LNCaP clone FGC (cell line): Measurements from ENCODE around the gene TLR7.

Source experiments
- DNase-seq: peaks from one replicate; pipeline ENCODE4 v3.0.0-alpha.2; 2011; ENCODE audit warnings: low read depth
- H3K4me3 ChIP-seq: 2 replicates; pipeline ENCODE4 v1.5.1; 2011; ENCODE audit warnings: mild to moderate bottlenecking, low read depth, low read length, control low read depth
- TF ChIP-seq, protein P1 (sequence below): IDR thresholded peaks from 2 replicates; pipeline ENCODE4 v1.5.1; 2012; ENCODE audit warnings: mild to moderate bottlenecking; ENCODE audit not compliant: control insufficient read depth, insufficient read depth; ENCODE audit errors: extremely low read depth

TLR7 gene

DNA sequence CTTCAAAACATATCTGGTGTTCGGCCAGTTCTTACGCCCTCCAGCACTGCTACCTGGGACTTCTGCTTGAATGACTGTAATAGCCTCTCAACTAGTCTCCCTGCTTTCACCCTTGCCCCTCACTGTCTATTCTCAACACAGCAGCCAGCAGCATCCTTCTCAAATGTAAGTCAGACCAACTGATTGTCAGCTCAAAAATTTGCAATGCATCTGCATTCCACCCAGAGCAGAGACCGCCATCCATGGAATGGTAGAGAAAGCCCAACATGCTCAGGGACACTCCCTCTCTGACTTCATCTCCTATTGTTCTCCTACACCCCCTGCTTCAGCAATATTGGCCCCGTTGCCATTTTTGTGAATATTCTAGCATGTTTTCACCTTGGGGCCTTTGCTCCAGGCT lies 5.9 kb downstream of the TLR7 start:
- TF ChIP-seq, protein P1, sequence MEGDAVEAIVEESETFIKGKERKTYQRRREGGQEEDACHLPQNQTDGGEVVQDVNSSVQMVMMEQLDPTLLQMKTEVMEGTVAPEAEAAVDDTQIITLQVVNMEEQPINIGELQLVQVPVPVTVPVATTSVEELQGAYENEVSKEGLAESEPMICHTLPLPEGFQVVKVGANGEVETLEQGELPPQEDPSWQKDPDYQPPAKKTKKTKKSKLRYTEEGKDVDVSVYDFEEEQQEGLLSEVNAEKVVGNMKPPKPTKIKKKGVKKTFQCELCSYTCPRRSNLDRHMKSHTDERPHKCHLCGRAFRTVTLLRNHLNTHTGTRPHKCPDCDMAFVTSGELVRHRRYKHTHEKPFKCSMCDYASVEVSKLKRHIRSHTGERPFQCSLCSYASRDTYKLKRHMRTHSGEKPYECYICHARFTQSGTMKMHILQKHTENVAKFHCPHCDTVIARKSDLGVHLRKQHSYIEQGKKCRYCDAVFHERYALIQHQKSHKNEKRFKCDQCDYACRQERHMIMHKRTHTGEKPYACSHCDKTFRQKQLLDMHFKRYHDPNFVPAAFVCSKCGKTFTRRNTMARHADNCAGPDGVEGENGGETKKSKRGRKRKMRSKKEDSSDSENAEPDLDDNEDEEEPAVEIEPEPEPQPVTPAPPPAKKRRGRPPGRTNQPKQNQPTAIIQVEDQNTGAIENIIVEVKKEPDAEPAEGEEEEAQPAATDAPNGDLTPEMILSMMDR = no peak
- no peak for DNase-seq
- H3K4me3 ChIP-seq = no peak overlapping the region

DNA sequence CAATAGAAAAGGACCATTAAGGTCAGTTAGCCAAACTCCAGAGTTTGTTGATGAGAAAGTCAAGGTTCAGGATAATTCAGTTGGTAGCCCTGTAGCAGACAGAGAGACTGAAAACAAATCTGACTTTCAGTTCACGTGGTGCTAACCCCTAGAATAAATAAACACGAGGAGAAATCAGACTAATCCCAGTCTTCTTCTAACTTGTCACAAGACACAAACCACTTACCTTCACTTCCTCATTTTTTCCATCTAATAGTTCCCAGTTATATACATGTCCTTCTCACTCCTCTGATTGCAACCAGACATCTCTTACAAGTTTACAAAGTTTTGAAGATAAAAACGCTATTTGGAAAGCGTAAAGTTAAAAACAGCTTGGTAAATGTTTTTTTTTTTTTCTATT lies 7.7 kb downstream of the TLR7 start:
- TF ChIP-seq, protein P1 = no peak
- DNase-seq = no peak
- no peak overlapping the region for H3K4me3 ChIP-seq

DNA sequence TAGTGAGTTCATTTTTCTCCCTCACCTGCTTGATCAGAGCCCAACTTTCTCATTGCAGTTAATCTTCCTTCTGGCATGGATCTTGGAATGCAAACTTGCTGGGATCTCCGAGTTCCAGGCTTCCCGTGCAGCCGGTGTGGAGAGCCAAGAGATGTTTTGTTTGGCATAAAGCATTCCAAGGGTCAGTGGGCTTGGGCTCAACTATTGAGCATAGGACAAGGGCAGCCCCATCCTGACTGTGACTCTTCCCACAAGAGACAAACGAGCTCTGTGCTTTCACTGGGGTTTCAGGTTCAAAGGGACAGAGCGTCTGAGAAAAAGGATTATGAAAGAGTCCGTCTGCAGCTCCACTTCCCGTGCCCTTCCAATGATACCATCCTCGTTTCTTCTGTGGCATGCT lies 10.5 kb downstream of the TLR7 start:
- DNase-seq = peak; percentile 79
- TF ChIP-seq, protein P1 = no peak
- no peak overlapping the region for H3K4me3 ChIP-seq

GRCh38 chrX:12878536-12878935 lies 11.7 kb downstream of the TLR7 start:
- TF ChIP-seq, protein P1 = no peak
- DNase-seq = no peak
- no peak overlapping the region for H3K4me3 ChIP-seq

DNA sequence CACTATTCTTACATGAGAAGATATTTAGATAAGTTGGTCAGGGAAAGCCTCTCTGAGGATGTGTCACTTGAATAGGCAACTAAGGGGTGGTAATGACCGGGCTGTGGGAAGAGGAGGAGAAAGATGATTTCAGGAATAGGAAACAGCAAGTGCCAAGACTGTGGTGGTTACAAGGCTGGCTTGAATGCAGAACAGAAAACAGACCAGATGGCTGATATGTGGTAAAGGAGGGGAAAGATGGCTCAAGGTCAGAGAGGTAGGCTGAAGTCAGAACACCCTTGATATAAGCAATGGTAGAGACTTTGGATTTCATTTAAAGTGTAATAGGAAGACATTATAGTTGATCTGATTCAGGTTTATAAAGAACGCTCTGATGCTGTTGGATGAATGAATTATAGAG lies 15.0 kb downstream of the TLR7 start:
- TF ChIP-seq, protein P1 = no peak
- DNase-seq = no peak
- H3K4me3 ChIP-seq = no peak overlapping the region

DNA sequence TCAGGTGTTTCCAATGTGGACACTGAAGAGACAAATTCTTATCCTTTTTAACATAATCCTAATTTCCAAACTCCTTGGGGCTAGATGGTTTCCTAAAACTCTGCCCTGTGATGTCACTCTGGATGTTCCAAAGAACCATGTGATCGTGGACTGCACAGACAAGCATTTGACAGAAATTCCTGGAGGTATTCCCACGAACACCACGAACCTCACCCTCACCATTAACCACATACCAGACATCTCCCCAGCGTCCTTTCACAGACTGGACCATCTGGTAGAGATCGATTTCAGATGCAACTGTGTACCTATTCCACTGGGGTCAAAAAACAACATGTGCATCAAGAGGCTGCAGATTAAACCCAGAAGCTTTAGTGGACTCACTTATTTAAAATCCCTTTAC lies 18.6 kb downstream of the TLR7 start:
- H3K4me3 ChIP-seq = no peak overlapping the region
- DNase-seq = no peak
- TF ChIP-seq, protein P1 = no peak

- TF ChIP-seq, protein P1 = no peak
- H3K4me3 ChIP-seq = no peak overlapping the region
- no peak for DNase-seq
These were observed 19.7 kb downstream of the TLR7 start for GRCh38 chrX:12886545-12886944.
